ENCODE data around the gene AGAP1.

AGAP1 gene

GRCh38 chr2:235979037-235979436 lies 485.2 kb downstream of the AGAP1 start:
- DNase-seq = no peak

- DNase-seq = no peak
Measured at GRCh38 chr2:235979753-235980435, 486.1 kb downstream of the AGAP1 start.

DNA sequence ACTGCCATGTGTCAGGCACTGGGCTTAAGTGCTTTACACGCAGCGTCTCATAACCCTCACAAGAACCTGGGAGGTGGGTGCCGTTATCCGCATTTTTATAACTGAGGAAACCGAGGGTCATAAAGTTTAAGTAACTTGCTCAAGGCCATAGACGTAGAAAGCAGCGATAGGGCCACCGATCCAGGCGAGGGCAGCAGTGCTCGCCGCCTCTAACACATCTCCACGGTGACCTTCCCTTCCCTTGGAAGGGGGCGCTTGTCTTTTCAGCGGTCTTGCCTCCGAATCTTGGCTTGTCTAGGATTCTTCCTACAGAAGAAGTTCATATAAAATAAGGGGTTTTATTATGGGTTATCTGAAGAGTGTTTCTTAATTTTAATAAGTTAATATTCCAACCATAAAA lies 487.8 kb downstream of the AGAP1 start:
- DNase-seq = no peak

DNA sequence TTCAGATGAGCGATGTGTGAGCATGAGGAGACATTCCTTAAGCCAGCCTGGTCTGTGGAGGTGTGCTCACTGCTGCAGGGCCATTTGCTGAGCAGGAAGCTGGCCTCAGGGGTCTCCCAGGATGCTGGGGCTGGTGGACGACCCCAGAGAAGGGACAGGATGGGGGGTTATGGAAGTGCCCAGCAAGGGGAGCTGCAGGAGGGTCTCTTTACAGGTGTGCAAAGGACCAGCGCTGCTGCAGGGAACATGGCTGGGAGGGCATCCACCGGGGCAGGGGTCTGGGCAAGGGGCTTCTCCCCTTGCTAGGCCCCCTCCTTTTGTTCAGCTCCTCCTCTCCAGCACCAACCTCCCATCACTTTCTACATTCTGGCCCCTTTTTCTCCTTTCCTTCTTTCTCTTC lies 489.2 kb downstream of the AGAP1 start:
- no peak for DNase-seq

- DNase-seq = no peak
Measured at GRCh38 chr2:235984552-235984951, 490.7 kb downstream of the AGAP1 start.

DNA sequence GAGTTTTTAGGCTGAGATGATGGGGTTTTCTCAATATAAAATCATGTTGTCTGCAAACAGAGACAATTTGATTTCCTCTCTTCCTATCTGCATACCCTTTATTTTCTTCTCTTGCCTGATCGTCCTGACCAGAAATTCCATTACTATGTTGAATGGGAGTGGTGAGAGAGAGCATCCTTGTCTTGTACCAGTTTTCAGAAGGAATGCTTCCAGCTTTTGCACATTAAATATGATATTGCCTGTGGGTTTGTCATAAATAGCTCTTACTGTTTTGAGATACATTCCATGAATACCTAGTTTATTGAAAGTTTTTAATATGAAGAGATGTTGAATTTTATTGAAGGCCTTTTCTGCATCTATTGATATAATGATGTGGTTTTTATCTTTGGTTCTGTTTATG lies 492.5 kb downstream of the AGAP1 start:
- DNase-seq = no peak

- no peak for DNase-seq
Measured at GRCh38 chr2:235988271-235989015, 494.6 kb downstream of the AGAP1 start.

DNA sequence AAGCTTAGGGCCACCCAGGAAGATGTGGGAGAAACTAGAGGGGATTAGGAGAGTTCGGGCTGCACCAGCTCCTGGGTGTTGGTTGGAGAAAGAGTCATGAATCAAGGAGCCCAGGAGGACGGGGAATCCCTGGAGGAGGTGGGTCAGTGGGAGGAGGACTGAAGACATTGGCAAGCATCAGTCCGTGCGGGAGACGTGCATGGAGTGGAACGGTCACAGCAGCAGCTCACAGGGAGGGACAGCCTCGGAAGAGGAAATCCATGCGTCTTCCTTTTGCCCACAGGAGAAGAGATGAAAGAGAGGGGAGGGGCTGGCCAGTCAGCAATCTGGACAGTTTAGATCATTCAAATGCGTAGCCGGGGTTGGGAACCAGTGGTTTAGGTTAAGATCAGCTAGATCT lies 495.7 kb downstream of the AGAP1 start:
- DNase-seq = no peak

- DNase-seq = no peak
Measured at GRCh38 chr2:235990344-235990743, 496.5 kb downstream of the AGAP1 start.

GRCh38 chr2:235992024-235992423 lies 498.2 kb downstream of the AGAP1 start:
- no peak for DNase-seq

DNA sequence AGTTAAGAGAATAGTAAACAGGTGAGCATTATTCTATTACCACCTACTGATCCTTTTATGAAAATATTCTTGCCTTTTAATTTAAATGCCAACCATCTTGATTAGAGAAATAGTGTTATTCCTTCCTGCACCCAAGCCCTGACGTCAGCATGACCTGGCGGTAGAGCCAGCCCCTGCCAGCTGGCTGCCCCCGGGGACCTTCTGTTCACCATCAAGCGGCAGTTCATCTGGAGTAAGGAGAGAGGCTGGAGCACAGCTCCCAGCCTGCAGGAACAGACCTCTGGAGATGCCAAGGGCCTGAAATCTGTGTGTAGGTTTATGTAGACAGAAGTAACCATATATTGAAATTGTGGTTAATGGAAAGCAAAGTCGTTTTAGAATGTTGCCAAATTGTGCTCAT lies 502.6 kb downstream of the AGAP1 start:
- no peak for DNase-seq

- DNase-seq = no peak
Measured at GRCh38 chr2:235999011-235999410, 505.2 kb downstream of the AGAP1 start.

GRCh38 chr2:236001166-236001828 lies 507.5 kb downstream of the AGAP1 start:
- DNase-seq = no peak

GRCh38 chr2:236001854-236002253 lies 508.0 kb downstream of the AGAP1 start:
- no peak for DNase-seq

- no peak for DNase-seq
Measured at GRCh38 chr2:236008006-236008405, 514.2 kb downstream of the AGAP1 start.

GRCh38 chr2:236008857-236009256 lies 515.0 kb downstream of the AGAP1 start:
- no peak for DNase-seq

DNA sequence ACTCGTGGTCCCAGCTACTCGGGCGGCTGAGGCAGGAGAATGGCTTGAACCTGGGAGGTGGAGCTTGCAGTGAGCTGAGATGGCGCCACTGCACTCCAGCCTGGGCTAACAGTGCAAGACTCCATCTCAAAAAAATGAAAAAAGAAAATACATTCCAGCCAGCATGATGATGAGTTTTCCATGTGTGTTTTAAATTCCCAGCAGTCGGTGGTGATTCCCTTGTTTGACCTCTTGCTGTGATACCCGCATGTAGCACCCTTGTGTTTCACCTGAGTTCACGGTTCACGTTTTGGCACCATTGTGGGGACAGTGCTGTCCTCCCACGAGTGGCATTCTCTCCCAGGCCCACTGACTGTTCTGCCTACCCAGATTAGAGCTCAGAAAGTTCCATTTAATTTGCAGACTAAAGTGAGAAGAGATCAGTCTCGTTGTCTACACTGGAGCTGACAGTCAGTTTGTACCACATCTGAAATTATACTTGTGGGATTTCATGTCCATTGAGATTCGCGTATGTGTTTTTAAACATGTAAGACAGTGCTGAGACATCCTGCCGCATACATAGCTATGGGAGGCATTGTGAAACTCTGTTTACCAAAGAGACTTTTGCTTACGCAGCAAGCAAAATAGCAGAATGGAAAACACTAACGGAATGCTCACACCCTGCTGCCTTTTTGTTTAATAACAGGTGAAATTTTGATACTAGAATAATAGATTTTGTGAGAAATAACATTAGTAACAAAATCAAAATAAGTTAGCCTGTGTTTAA lies 517.3 kb downstream of the AGAP1 start:
- DNase-seq = no peak

DNA sequence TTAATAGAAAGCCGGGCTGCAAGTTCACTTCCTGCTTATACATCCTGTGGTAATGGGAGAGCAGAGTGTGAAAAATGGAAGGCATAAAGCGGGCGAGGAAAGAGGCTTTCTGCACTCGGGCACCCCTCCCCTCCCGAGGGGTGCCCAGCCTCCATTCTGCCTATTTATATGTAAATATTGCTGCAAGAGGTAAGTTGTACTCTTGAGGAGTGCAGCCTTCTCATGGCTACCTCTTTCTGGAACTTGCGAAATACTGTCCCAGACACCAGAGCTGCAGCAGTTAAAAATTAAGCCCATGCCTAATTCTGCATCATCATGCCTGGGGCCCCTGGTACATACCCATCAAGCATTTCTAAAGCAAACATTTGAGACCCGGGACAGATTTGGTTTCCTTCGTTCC lies 518.3 kb downstream of the AGAP1 start:
- DNase-seq = no peak

DNA sequence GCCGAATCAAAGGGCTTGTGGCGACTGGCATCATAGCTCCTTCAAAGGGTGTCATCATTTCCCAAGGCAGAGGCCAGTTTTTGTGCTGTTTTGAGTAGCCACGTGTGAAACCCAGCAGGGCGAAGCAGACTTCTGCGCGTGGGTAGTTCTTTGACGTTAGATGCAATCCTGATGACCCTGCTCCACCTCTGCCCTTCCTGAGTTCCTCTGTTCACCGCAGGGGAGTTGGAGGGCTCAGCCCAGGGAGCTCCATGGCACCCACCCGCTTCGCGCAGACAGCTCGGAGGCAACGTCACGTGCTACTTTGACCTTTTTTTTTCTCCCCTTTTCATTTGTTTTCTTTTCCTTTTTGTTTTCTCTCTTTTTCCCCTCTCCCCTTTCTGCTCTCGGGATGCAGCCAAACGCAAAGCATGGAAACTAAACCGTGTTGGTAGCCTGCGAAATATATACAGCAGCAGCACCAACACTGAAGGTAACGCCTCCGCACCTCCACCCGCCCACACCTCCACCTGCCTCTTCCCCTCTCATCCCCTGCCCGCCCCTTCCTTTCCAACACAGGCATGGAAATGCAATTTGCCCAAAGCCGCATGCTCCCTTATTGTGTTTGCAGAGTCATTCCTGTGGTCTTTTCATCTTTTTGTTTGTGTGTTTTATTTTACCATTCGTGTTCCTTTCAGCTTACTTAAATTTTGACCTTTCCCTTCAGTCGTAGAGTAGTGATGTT lies 520.7 kb downstream of the AGAP1 start:
- DNase-seq = no peak

- DNase-seq = no peak
Measured at GRCh38 chr2:236015171-236015570, 521.3 kb downstream of the AGAP1 start.

- no peak for DNase-seq
Measured at GRCh38 chr2:236016496-236016895, 522.7 kb downstream of the AGAP1 start.

DNA sequence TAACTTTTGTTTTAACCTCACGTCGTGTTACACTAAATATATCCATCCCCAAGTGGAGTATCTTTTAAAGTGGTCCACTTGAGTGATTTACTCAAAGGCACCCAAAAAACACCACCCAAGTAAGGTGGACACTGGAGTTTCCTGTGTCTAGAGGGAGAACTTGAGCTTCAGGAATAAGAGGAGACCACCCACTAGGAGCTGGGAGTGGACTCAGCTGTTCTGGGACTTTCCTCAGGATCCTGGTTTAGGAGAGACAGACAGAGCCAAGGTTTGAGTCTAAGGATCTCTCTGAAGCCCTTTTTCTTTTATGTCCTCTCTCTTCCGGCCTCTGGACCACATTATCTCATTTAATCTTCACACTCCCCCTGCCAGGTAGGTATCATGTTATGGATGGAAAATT lies 523.6 kb downstream of the AGAP1 start:
- no peak for DNase-seq

- no peak for DNase-seq
Measured at GRCh38 chr2:236019434-236019833, 525.6 kb downstream of the AGAP1 start.

Data from T-helper 2 cell (primary cell).